T-helper 2 cell treated with Interferon-gamma antibody and Interleukin-4, amounts not matched to agents 100 ng/mL and 5 ng/mL, for 36 hours (primary cell): ENCODE results near the gene MYO7A. TPM values are rescaled to one million over a fixed set of nuclear protein-coding genes. Genes with fewer than 3 reads are reported as not detected.

ENCODE experiments used
- intact Hi-C: fragments of 100-400 bp; cut with micrococcal nuclease; formaldehyde crosslinking; loops from one replicate; pipeline ENCODE4 v1.15.1; 2023
- total RNA-seq: library from RNA; stranded (reverse); gene quantifications from 2 replicates; pipeline ENCODE4 v1.2.3, GENCODE V29; 2022

MYO7A gene
- total RNA-seq, 1 donor from 2014 or later = 0.23 TPM

DNA sequence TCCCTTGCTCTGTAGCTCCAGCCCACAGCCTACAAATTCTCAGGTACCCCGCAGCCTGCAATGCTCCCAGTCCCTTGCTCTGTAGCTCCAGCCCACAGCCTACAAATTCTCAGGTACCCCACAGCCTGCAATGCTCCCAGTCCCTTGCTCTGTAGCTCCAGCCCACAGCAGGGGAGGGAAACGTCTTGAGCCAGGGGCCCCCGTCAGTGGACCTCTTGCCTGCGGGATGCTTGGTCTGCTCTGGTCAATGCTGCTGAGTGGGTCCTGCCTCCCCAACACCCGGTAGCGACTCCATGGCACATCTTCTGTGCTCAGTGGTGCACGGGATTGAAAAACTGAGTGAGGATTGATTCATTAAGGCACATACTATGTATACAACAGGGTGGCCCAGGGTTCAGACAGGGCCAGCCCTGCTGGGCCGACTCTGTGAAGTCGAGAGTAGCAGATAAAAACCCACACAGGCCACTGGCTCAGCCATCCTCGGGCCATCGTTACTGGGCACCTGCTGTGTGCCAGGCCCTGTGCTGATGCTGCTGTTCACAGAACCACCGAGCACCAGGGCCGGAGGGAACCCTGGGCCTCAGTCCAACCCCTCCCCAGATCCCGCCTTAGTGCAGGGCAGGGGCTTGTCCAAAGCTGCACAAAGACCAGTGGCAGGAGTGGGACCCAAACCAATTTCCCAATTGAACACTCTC is 69.7 kb downstream of the MYO7A start:
- intact Hi-C loops = no loop called here

DNA sequence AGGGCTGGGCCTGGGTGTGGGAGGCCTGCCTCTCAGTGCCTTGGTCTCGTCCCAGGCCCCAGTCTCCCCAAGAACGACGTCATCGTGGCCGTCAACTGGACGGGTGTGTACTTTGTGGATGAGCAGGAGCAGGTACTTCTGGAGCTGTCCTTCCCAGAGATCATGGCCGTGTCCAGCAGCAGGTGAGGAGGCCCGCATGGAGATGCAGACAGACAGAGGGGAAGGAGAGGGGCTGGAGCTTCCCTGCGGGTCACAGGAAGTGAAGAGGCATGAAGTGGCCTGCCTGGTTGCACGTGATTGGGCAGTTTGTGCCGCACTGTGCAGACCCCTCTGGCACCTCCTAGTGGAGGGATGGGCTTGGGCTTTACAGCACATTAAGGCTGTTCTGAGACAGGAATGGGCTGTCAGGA is 70.4 kb downstream of the MYO7A start:
- intact Hi-C loops = no loop called here

DNA sequence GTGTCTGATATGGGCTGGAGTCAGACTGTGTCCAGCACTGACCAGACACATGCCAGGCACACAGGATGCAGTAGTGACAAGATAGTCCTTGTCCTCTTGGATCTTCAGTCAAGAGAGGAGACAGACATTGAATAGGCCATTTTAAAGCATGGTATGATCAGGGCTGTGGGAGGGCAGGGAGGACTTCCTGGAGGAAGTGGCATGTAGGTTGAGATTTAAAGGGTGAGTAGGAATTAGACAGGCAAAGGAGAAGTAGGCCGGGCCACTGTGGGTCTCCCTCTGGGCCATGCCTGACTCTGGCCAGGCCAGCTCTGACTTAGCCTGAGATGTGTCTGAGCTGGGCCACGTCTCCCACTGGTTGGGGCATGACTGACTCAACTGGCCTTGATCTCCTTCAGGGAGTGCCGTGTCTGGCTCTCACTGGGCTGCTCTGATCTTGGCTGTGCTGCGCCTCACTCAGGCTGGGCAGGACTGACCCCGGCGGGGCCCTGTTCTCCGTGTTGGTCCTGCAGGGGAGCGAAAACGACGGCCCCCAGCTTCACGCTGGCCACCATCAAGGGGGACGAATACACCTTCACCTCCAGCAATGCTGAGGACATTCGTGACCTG is 71.2 kb downstream of the MYO7A start:
- intact Hi-C loops = no loop called here

DNA sequence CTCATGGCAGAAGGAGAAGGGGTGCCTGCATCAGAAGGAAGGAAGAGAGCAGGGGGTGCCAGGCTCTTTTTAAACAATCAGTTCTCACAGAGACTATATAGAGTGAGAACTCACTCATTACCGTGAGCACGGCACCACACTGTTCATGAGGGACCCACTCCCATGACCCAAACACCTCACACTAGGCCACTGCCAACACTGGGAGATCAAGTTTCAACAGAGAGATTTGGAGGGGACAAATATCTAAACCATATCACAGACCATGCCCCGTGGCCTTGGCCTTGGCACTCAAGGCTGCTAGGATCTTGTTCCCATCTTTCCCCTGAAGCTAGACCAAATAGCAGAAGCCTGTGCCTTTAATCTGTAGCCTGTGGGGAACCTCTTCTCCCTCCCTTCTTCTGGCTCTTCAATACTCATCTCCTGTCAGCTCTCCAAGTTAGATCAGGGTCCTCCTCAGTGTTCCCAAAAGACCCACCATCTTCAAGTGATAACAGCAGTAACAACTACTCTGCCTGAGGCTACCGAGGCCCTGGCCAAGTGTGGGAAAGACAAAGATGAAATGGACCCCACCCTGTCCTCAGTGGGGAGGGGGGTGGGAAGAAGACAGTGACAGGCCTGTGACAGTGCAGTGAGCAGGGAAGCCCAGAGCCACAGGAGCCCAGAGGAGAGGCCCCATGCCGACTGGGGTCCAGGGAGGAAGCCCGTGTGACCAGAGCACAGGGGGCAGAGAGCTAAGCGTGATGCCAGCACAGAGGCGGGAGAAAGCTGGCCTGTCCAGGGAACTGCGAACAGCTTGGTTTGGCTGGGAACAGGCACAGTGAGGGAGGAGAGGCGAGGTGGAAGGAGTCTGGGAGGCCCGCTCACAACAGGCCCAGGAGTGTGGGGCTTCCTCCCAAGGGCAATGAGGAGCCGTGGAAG is 72.6 kb downstream of the MYO7A start:
- intact Hi-C loops = no loop called here

DNA sequence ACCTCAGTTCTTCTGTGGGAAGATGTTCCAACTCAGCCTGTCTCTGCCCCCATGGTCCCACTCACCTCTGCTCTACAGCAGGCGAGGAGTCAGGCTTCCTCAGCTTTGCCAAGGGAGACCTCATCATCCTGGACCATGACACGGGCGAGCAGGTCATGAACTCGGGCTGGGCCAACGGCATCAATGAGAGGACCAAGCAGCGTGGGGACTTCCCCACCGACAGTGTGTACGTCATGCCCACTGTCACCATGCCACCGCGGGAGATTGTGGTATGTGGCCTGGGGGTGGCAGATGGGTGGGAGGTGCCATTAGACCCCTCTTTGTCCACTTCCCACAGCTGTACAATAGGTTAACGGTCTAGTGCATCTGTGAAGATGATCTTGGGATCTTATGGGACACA is 73.3 kb downstream of the MYO7A start:
- intact Hi-C loops = no loop called here

DNA sequence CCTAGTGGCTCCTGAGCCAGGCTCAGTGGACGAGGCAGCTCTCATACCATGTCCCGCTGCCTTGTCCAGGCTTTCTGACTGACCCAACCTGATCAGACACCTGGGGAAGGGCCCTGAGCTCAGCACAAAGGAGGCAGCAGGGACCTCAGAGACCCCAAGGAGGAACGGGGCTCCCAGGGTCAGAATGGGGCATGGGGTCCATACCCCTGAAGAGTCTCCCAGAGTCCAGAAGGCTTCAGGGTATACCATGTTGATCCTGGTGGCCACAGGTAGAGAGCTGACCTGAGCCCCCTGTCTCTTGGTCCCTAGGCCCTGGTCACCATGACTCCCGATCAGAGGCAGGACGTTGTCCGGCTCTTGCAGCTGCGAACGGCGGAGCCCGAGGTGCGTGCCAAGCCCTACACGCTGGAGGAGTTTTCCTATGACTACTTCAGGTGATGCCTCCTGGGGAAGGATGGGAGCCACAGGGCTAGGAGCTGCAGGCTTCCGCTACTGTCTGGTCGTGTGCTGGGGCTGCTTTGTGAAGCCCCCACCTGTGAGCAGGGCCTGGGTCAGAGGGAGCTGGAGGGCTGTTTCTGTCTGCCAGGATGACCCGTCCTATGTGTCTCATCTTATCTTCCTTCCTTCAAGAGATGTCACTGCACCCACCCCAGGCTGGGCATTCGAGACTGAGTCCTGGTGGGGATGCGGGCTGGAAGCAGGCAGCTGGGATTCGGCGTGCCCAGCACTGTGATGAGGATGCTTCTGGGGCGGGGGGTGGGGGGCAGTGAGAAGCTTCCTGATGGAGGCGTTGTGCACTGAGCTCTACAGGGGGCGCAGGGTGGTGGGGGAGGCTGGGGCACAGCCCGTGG is 74.2 kb downstream of the MYO7A start:
- intact Hi-C loops = no loop called here

DNA sequence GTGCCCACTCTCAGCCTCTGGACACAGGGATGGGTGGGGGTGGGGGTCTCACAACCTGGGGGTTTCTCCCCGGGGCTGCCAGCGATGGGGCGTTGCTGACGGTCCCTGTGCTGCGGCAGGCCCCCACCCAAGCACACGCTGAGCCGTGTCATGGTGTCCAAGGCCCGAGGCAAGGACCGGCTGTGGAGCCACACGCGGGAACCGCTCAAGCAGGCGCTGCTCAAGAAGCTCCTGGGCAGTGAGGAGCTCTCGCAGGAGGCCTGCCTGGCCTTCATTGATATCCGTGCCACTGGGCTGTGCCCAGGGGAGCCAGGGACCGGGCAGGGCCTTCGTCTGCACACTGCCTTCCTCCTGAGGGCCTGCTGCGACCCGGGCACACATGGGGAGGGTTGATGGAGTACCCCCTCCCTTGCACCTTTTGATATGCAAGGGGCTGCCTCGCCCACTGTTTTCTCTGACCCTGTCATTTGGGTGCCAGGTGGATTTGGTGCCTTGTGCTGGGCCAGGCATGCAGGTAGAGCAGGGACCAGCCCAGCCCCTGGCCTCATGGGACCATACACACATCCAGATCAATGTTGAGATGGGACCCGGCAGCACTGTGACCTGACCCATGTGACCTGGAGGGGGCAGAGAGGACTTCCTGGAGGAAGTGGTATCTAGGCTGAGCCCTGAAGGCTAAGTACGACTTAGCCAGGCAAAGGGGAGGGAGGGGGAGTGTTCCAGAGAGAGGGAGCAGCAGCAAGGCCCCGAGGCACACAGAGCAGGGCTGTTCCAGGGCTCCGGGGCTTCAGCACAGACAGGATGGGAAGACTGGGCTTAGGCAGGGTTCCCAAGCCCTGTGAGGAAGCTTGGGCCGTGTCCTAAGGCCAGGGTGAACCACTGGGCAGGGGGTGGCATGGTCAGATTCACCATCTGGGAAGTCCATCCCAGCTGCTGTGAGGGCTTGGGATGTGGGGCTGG is 75.2 kb downstream of the MYO7A start:
- intact Hi-C loops = no loop called here

DNA sequence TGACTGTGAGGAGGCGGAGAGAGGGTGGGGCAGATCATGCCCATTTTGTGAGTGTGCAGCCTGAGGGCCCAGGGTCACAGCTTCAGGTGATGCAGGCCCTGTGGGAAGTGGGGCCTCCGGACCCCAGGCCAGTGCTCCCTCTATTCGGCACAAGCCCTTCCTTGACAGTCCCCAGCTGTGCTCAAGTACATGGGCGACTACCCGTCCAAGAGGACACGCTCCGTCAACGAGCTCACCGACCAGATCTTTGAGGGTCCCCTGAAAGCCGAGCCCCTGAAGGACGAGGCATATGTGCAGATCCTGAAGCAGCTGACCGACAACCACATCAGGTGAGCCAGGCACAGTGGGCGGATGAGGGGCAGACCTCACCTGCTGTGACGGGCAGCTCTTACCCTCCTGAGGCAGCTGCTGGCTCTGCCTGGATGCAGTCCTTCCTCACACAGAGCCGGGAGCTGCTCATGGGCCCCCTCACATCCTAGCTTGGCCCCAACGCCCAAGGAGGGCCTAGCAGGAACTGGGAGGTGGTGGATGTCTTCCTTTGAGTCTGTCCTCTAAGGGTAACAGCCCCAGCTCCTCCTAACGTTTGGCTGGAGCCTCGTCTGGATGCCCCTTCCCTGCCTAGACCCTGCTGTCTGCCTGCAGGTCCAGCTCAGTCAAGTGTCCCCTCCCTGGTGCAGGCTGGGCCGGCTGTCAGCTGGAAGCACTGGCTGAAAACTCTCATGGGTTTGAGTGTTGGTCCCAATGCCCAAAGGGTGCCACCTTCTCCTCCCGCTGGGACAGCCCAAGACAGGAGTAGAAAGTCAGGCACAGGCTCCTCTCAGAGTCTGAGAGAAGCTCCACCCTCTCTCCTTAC is 76.1 kb downstream of the MYO7A start:
- intact Hi-C loops = no loop called here

DNA sequence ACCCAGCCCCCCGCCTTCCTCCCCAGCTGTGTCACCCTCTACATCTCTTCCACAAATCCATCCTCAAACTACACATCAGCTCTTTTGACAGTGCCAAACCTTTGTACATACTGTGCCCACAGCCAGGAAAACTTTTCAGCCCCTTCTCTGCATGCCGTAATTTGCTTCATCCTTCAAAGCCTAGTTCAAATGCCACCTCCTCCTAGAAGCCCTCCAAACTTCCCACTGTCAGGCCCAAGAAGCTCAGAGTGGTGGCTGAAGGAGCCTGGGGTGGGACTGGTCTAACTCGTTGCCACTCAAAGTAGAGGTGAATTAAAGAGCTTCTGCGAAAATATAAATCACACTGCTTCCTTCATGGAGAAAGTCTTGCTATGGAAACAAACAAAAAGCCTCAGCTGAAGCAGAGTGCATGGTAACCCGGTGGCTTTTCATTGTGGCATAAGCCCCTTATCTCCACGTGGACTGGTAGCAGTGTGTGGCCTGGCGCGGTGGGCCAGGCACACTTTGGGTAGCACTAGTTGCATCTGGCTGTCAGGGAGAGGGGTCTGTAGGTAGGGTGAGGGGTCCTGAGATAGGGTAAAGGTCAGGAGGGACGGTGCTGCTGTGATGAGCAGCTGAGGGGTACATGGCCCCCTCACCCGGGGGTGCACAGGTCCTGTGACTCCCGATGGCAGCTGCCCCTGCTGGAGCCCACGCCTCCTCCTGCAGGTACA is 76.9 kb downstream of the MYO7A start:
- intact Hi-C loops = no loop called here

DNA sequence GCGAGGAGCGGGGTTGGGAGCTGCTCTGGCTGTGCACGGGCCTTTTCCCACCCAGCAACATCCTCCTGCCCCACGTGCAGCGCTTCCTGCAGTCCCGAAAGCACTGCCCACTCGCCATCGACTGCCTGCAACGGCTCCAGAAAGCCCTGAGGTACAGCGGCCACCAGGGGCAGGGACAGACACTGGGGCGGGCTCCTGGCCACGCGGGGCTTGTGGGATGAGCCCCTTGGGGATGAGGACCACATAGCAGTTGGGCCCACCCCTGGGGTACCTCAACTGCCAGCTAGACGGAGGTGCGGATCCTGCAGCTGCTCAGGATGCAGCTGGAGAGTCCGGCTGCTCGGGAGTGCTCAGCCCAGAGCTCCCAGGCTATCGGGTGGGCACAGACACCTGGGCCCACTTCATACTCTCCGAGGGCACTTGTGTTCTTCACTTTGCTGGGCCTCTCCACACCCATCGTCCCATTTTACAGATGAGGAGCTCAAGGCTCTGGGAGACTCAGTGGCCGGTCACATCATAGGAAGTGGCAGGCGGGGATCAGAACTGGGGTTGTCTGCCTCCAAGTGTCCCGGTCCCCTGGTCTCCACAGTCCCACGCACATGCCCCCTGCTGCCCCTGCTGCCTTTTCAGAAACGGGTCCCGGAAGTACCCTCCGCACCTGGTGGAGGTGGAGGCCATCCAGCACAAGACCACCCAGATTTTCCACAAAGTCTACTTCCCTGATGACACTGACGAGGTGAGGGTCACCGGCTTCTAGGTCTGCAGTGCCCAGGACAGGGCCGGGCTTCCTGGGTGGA is 77.6 kb downstream of the MYO7A start:
- intact Hi-C loops = no loop called here

DNA sequence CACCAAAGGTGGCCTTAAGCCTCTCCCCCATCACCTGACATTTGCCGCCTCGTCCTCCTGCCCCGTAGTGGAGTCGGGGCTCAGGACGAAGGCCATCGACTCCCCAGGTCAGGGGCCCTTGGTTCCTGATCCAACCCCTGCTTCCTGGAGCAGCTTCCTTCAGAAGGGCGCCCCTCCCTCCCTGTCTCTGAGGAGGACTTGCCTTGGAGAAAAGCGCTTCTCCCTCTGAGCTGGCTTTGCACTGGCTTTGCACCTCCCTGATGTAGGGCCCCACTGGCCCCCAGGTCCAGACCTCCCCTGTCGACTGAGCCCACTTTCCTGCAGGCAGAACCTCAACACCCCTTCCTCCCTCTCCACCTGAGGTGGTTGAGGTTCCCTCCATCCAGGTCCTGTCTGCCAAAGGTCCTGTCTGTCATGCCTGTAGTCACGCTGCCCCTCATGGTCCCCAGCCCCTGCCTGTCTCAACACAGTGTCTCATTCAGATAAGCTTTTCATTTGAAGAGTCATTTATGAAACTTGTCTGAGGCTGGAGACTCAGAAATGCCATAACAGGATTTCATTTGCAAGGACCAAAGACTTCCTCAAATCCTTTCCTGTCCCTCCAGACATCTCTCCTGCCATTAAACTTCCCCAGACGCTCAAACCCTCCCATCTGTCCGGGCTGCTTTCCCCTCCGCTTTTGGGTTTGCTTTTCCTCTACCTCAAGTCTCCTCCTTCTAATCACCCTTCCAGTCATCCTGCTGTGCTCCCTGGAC is 78.4 kb downstream of the MYO7A start:
- intact Hi-C loops = no loop called here

DNA sequence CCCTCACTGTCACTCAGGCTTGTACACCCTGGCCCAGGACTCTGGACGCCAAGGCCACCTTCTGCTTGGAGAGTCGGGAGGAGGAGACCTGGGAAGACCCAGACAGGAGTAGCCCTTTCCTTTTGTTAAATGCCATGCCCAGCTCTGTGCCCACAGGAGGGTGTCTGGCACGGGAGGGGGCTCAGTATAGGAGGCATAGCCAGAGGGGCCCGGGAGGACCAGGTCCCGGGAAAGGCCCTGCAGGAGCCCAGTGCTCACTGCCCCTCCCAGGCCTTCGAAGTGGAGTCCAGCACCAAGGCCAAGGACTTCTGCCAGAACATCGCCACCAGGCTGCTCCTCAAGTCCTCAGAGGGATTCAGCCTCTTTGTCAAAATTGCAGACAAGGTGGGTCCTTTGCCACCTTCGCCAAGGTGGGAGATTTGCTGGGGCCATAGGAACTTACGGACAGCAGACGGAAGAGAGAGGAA is 79.0 kb downstream of the MYO7A start:
- intact Hi-C loops = no loop called here

DNA sequence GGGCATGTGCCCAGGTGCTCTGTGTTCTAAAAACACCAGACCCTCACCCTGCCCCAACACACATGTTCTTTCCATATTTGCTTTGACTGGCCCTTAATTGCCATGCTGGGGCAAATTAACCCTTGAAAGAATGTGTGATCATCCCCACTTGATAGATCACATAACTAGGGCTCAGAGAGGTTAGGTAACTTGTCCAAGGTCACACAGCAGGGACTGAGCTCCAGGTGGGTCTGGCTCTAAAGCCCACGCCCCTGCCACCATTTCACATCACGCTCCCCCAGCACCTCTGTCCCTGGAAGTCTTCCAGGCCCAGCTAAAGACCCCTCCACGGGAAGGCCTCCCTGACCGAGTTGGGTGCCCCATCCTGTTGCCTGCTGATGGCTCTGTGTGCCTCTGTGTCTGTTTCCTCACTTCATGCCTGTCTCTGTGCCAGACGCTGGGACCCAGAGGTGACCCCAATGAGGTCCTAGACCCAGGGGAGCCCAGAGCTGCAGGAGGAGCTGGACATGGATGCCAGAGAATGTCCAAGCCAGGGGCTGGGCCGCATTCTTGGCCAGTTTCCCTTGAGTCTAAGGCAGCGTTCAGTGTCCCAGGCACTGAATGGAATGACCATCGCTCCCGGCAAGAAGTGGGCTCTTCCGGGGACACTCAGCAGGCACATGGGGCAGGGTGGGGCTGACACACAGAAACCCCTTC is 79.7 kb downstream of the MYO7A start:
- intact Hi-C loops = no loop called here

DNA sequence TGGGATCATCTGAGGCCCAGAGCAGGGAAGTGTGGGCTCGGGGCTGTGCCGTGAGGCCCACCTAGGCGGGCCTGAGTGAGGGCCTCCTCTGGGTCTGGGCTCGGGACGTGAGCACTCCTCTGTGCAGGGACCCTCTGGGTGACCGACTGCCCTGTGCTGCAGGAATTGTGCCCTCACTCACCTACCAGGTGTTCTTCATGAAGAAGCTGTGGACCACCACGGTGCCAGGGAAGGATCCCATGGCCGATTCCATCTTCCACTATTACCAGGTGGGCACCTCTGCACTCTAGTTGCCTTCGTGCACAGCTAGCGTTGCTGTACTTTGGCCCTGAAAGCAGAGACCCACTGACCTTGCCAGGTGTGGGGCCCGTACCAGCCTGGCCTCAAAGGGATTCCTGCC is 80.5 kb downstream of the MYO7A start:
- intact Hi-C loops = no loop called here

DNA sequence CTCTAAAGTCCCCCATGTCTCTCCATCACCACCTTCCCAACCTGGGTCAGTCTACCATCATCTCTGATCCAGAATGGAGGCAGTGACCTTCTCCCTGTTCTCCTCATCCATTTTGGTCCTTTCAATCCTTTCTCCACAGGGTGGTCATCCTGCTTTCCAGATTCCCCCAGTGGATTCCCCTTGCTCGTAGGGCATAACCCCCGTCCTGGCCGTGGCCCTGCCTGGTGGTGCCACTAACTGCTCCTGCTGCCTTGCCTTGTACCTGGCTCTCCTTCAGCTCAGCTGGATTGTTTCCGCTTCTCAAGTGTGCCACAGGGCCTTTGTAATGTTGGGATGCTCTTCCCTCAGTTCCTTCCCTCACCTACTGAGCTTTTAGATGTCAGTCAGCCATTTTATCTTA is 81.6 kb downstream of the MYO7A start:
- intact Hi-C loops = no loop called here

DNA sequence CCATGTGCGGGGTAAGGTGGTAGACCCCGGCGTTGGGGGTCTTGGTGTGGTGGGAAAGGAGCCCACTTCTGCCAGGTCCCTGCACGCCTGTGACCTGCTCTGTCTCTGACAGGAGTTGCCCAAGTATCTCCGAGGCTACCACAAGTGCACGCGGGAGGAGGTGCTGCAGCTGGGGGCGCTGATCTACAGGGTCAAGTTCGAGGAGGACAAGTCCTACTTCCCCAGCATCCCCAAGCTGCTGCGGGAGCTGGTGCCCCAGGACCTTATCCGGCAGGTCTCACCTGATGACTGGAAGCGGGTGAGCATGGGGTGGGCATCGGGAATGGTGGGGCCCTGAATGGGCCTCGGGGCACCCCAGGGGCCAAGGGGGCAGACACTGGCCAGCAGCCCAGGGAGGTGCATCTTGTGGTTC is 83.0 kb downstream of the MYO7A start:
- intact Hi-C loops = no loop called here
